DMS79 (cell line): ENCODE data around the gene ARMC3.

Source experiments
- DNase-seq: peaks from one replicate; lab custom pipeline; 2025; lab: John Stamatoyannopoulos, UW

Gene ARMC3

DNA sequence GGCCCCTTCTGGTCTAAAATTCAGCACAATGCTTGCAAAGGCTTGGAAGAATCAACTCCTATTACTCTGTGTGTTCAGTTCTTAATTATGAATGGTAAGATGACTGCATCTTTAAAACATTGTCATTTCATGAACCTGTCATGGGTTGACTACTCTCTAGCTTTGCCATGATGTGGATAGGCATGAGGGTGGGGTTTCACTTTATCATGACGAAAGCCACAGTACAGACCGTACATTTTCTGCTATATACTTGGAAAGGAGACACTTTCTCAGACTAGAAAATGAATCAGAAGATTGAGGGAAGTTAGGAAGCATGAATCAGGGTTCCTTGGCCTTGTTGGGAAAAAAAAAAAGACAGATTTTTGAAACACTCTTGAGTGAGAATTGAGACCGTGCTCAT, 147.8 kb downstream of the ARMC3 start:
- no peak for DNase-seq

- no peak for DNase-seq
These were observed 150.3 kb downstream of the ARMC3 start for GRCh38 chr10:23078114-23078513.

DNA sequence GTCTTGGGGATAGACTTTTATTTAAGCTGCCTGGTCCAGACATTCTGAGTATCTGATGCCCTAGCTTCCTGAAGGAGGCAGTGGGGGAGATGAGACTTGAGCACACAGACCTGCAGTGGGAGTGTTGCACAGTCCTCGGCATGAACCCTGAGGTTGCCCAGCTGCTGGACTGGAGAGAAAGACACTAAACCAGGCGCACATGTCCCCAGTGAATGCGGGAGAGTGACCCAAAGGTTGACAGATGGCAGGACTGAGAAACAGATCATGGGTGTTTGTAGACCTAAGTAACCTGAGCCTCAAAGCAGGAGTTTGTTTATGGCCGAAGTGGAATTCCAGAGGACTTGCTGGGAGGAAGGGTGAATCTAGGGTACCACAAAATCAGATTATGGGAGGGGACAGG, 151.8 kb downstream of the ARMC3 start:
- no peak for DNase-seq

DNA sequence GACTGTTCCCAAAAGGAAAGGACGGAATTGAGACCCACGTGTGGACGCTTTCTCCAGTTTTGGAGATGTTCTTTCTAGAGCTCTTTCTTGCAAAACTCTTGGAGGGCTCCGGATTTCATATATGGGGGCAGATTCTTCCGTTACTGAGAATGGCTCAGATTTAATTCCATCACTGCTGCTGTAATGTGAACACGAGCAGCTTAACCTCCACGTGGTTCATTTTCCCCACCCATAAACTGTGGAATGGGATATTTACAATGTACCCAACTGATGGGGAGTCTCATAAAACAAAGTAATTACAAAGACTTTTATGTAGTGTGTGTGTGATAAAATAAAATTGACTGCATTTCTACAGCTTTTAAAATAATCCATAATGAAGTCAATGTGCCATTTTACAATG, 152.4 kb downstream of the ARMC3 start:
- no peak for DNase-seq

- DNase-seq: no peak
These were observed 153.4 kb downstream of the ARMC3 start for GRCh38 chr10:23081221-23081750.

DNA sequence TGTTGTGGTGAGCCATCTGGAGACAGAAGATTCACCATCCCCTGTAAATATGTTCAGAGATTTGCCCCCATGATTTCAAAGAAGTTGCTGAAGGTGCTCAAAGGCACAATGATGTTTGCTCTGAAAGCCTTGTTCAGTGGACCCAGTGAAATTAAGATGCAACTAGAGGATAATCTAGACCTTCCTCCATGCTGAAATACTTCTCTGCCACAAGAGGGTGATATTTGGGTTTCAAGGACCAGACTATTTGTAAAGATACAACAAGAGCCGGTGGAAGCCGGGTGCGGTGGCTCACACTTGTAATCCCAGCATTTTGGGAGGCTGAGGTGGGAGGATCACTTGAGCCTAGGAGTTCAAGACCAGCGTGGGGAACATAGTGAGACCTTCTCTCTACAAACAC, 154.0 kb downstream of the ARMC3 start:
- DNase-seq: no peak
